Trophoblast cell (in vitro differentiated cells and primary cell): ENCODE data around the gene SFT2D2.
A peak's percentile ranks its signal among the peaks of the same experiment; 100 is the strongest.

Experiments used
- DNase-seq, 2 donors: peaks; one replicate each; pipeline ENCODE4 v3.0.0-alpha.2; 2016
- H2AFZ ChIP-seq: 2 replicates; pipeline ENCODE4 v1.6.1; 2013; ENCODE audit warnings: low read length, moderate library complexity, mild to moderate bottlenecking; ENCODE audit not compliant: insufficient read depth, poor library complexity
- H2AK5ac ChIP-seq: 2 replicates; pipeline ENCODE4 v1.6.1; 2013; ENCODE audit warnings: mild to moderate bottlenecking, low read length
- H2BK120ac ChIP-seq: 2 replicates; pipeline ENCODE4 v1.6.1; 2013; ENCODE audit warnings: low read length, mild to moderate bottlenecking, moderate library complexity; ENCODE audit not compliant: insufficient read depth, poor library complexity
- H2BK12ac ChIP-seq: 2 replicates; pipeline ENCODE4 v1.6.1; 2013; ENCODE audit warnings: mild to moderate bottlenecking, low read length, moderate library complexity
- H2BK5ac ChIP-seq: 2 replicates; pipeline ENCODE4 v1.6.1; 2013; ENCODE audit warnings: low read length, low read depth, moderate library complexity, mild to moderate bottlenecking; ENCODE audit not compliant: poor library complexity
- H3K14ac ChIP-seq: 2 replicates; pipeline ENCODE4 v1.6.1; 2013; ENCODE audit warnings: mild to moderate bottlenecking, low read length
- H3K18ac ChIP-seq: 2 replicates; pipeline ENCODE4 v1.6.1; 2013; ENCODE audit warnings: mild to moderate bottlenecking, low read length
- H3K23ac ChIP-seq: 2 replicates; pipeline ENCODE4 v1.6.1; 2013; ENCODE audit warnings: low read length
- H3K27ac ChIP-seq: 2 replicates; pipeline ENCODE4 v1.5.1; 2013; ENCODE audit warnings: low read depth, mild to moderate bottlenecking, inconsistent platforms, low read length, moderate library complexity
- H3K27me3 ChIP-seq: 2 replicates; pipeline ENCODE4 v1.6.1; 2013; ENCODE audit warnings: inconsistent platforms, mild to moderate bottlenecking, low read length, moderate library complexity; ENCODE audit not compliant: insufficient read depth
- H3K36me3 ChIP-seq, 2 experiments: 1 replicate in 1 of 2; 2 replicates in 1 of 2; pipeline ENCODE4 v1.6.1; 2013; ENCODE audit warnings: low read length in 2 of 2, mild to moderate bottlenecking in 2 of 2, moderate library complexity in 1 of 2; ENCODE audit not compliant: insufficient read depth in 2 of 2, control insufficient read depth in 1 of 2
- H3K4ac ChIP-seq: 2 replicates; pipeline ENCODE4 v1.6.1; 2013; ENCODE audit warnings: low read depth, mild to moderate bottlenecking, low read length, moderate library complexity
- H3K4me1 ChIP-seq, 2 experiments: 1 replicate in 1 of 2; 2 replicates in 1 of 2; pipeline ENCODE4 v1.6.1; 2013; ENCODE audit warnings: low read length in 2 of 2, mild to moderate bottlenecking in 2 of 2, moderate library complexity in 1 of 2; ENCODE audit not compliant: insufficient read depth in 2 of 2, control insufficient read depth in 1 of 2
- H3K4me2 ChIP-seq: 2 replicates; pipeline ENCODE4 v1.6.1; 2013; ENCODE audit warnings: inconsistent platforms, mild to moderate bottlenecking, low read length, moderate library complexity
- H3K4me3 ChIP-seq: 2 replicates; pipeline ENCODE4 v1.5.1; 2013; ENCODE audit warnings: mild to moderate bottlenecking, low read depth, low read length, inconsistent platforms
- H3K79me1 ChIP-seq: one replicate; pipeline ENCODE4 v1.6.1; 2013; ENCODE audit warnings: low read length
- H3K79me2 ChIP-seq: 2 replicates; pipeline ENCODE4 v1.6.1; 2013; ENCODE audit warnings: low read length, mild to moderate bottlenecking; ENCODE audit not compliant: control insufficient read depth, insufficient read depth, poor library complexity
- H3K9ac ChIP-seq: 2 replicates; pipeline ENCODE4 v1.6.1; 2013; ENCODE audit warnings: mild to moderate bottlenecking, low read length
- H3K9me3 ChIP-seq: 2 replicates; pipeline ENCODE4 v1.6.1; 2013; ENCODE audit warnings: low read depth, mild to moderate bottlenecking, control low read depth, inconsistent platforms, low read length; ENCODE audit not compliant: insufficient read depth
- H4K12ac ChIP-seq: 2 replicates; pipeline ENCODE4 v1.6.1; 2013; ENCODE audit warnings: low read depth, mild to moderate bottlenecking, low read length, moderate library complexity
- H4K8ac ChIP-seq: 2 replicates; pipeline ENCODE4 v1.6.1; 2013; ENCODE audit warnings: low read depth, mild to moderate bottlenecking, low read length, moderate library complexity
- H4K91ac ChIP-seq: one replicate; pipeline ENCODE4 v1.6.1; 2013; ENCODE audit warnings: low read depth, mild to moderate bottlenecking, low read length, moderate library complexity
- WGBS: extraction: QIAGEN DNeasy Blood & Tissue Kit; methylation state at CpG from one replicate; pipeline ENCODE4 v1.1.7; 2013; ENCODE audit warnings: missing lambda C conversion rate; ENCODE audit not compliant: insufficient read length, insufficient coverage; ENCODE audit errors: extremely low coverage; 5-methylcytosine and 5-hydroxymethylcytosine counted together

The SFT2D2 gene

GRCh38 chr1:168263130-168263529, 37.3 kb downstream of the SFT2D2 start:
- Histone ChIP-seq H3K9ac (no peak overlapping the region), H2AK5ac (no peak overlapping the region), H3K14ac (no peak overlapping the region), H2BK5ac (no peak overlapping the region), H3K4me3 (no peak overlapping the region), H3K23ac (no peak overlapping the region), H4K8ac (no peak overlapping the region), H3K18ac (no peak overlapping the region), H3K79me1 (no peaks in the 10 kb centered on the region), H2BK12ac (no peak overlapping the region), H4K91ac (no peak overlapping the region), H3K9me3 (peaks cover 10% of the 10 kb centered on the region), H3K27ac (no peak overlapping the region), H3K4me2 (no peak overlapping the region), H2BK120ac (no peak overlapping the region), H3K4me1 (no peaks in the 10 kb centered on the region), H3K4ac (no peak overlapping the region), H3K36me3 (peaks cover 0 to 9% of the 10 kb centered on the region in 2 experiments), H4K12ac (no peak overlapping the region), H2AFZ (no peak overlapping the region), H3K27me3 (no peaks in the 10 kb centered on the region), H3K79me2 (no peaks in the 10 kb centered on the region)
- no peak for DNase-seq
- WGBS, result no CpG with 5 or more reads among the region's 4 CpGs

- H2BK120ac ChIP-seq, result no peak overlapping the region
- H2BK5ac ChIP-seq, result no peak overlapping the region
- H3K18ac ChIP-seq, result no peak overlapping the region
- peaks cover 0 to 9% of the 10 kb centered on the region in 2 experiments for H3K36me3 ChIP-seq
- no peak overlapping the region for H4K91ac ChIP-seq
- H2AK5ac ChIP-seq, result no peak overlapping the region
- H2BK12ac ChIP-seq, result no peak overlapping the region
- H3K27me3 ChIP-seq, result no peaks in the 10 kb centered on the region
- no peak overlapping the region for H3K9ac ChIP-seq
- H3K4ac ChIP-seq, result no peak overlapping the region
- H4K12ac ChIP-seq, result no peak overlapping the region
- no peak overlapping the region for H2AFZ ChIP-seq
- no peaks in the 10 kb centered on the region for H3K79me1 ChIP-seq
- H3K4me2 ChIP-seq, result no peak overlapping the region
- no peaks in the 10 kb centered on the region for H3K4me1 ChIP-seq
- H3K9me3 ChIP-seq, result peaks cover 10% of the 10 kb centered on the region
- no peak overlapping the region for H3K4me3 ChIP-seq
- H4K8ac ChIP-seq, result no peak overlapping the region
- H3K27ac ChIP-seq, result no peak overlapping the region
- no peak overlapping the region for H3K14ac ChIP-seq
- no peaks in the 10 kb centered on the region for H3K79me2 ChIP-seq
- DNase-seq, result no peak
- no peak overlapping the region for H3K23ac ChIP-seq
- no CpG with 5 or more reads among the region's 7 CpGs for WGBS
Observed at GRCh38 chr1:168264296-168264695, 38.5 kb downstream of the SFT2D2 start.

GRCh38 chr1:168265596-168265995, 39.8 kb downstream of the SFT2D2 start:
- no peak overlapping the region for H4K12ac ChIP-seq
- H3K23ac ChIP-seq, result no peak overlapping the region
- no peak overlapping the region for H2AFZ ChIP-seq
- no peak overlapping the region for H4K8ac ChIP-seq
- H3K4ac ChIP-seq, result no peak overlapping the region
- H2AK5ac ChIP-seq, result no peak overlapping the region
- H3K14ac ChIP-seq, result no peak overlapping the region
- H4K91ac ChIP-seq, result no peak overlapping the region
- DNase-seq, result peak; percentile 29 to 53
- no peak overlapping the region for H3K4me3 ChIP-seq
- H3K27me3 ChIP-seq, result no peaks in the 10 kb centered on the region
- no peaks in the 10 kb centered on the region for H3K4me1 ChIP-seq
- no peak overlapping the region for H3K18ac ChIP-seq
- no peaks in the 10 kb centered on the region for H3K79me1 ChIP-seq
- WGBS, result no CpG with 5 or more reads among the region's 1 CpG
- H2BK12ac ChIP-seq, result no peak overlapping the region
- peaks cover 10% of the 10 kb centered on the region for H3K9me3 ChIP-seq
- no peak overlapping the region for H2BK120ac ChIP-seq
- H3K27ac ChIP-seq, result no peak overlapping the region
- no peak overlapping the region for H3K4me2 ChIP-seq
- no peak overlapping the region for H3K9ac ChIP-seq
- no peak overlapping the region for H2BK5ac ChIP-seq
- H3K79me2 ChIP-seq, result no peaks in the 10 kb centered on the region
- peaks cover 0 to 9% of the 10 kb centered on the region in 2 experiments for H3K36me3 ChIP-seq

- Histone ChIP-seq H3K18ac (no peak overlapping the region), H2BK5ac (no peak overlapping the region), H3K4ac (no peak overlapping the region), H3K36me3 (peaks cover 0 to 9% of the 10 kb centered on the region in 2 experiments), H3K4me2 (no peak overlapping the region), H4K12ac (no peak overlapping the region), H4K91ac (no peak overlapping the region), H2AK5ac (no peak overlapping the region), H2BK12ac (no peak overlapping the region), H2AFZ (no peak overlapping the region), H3K27ac (no peak overlapping the region), H3K27me3 (no peaks in the 10 kb centered on the region), H3K9me3 (peaks cover 10% of the 10 kb centered on the region), H3K4me3 (no peak overlapping the region), H3K14ac (no peak overlapping the region), H4K8ac (no peak overlapping the region), H3K79me2 (no peaks in the 10 kb centered on the region), H2BK120ac (no peak overlapping the region), H3K23ac (no peak overlapping the region), H3K4me1 (no peaks in the 10 kb centered on the region), H3K9ac (no peak overlapping the region), H3K79me1 (no peaks in the 10 kb centered on the region)
- WGBS, result no CpG with 5 or more reads among the region's 6 CpGs
- no peak for DNase-seq
Observed at GRCh38 chr1:168266644-168267186, 40.9 kb downstream of the SFT2D2 start.
